Right lung (tissue), 10 donors: Measurements from ENCODE around the gene UAP1L1. TPM values are rescaled to one million over a fixed set of nuclear protein-coding genes. Genes with fewer than 3 reads are reported as not detected.
"Not testable (repeated sequence)": the region's sequence is repeated elsewhere in the genome, so short reads cannot be mapped to it uniquely, and the experiment has no call there.

Experiments used
- DNase-seq, 2 donors: peaks; one replicate each; pipeline ENCODE4 v3.0.0-alpha.2; 2013
- long read RNA-seq, 8 donors: transcript quantifications; one replicate each; lab custom pipeline, GENCODE V29; 2026
- polyA plus RNA-seq, 5 donors: library from polyadenylated mRNA; unstranded; fragments of 120-200 nt; gene quantifications; one replicate each; pipeline versions ENCODE4 v1.2.1 to v1.2.3, GENCODE V29; 2013; ENCODE audit warnings: inconsistent platforms in 1 of 5, low replicate concordance in 1 of 5; ENCODE audit not compliant: insufficient read length in 5 of 5, insufficient read depth in 1 of 5

The UAP1L1 gene, protein sequence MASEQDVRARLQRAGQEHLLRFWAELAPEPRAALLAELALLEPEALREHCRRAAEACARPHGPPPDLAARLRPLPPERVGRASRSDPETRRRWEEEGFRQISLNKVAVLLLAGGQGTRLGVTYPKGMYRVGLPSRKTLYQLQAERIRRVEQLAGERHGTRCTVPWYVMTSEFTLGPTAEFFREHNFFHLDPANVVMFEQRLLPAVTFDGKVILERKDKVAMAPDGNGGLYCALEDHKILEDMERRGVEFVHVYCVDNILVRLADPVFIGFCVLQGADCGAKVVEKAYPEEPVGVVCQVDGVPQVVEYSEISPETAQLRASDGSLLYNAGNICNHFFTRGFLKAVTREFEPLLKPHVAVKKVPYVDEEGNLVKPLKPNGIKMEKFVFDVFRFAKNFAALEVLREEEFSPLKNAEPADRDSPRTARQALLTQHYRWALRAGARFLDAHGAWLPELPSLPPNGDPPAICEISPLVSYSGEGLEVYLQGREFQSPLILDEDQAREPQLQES
- 1 to 10 TPM; 4.6 to 8.4 (median 5.6) TPM for polyA plus RNA-seq
- long read RNA-seq, donor 1 = 0 reads
- long read RNA-seq, donor 2, partial matches to known transcripts = 0 of 1 reads
- long read RNA-seq, donor 2, other reads (novel, unspliced or antisense) = 0 of 1 reads
- long read RNA-seq, donor 3 = 0 reads
- long read RNA-seq, donor 4 = 0 reads
- long read RNA-seq, donor 5, partial matches to known transcripts = 0 of 1 reads
- long read RNA-seq, donor 5, other reads (novel, unspliced or antisense) = 0 of 1 reads
- long read RNA-seq, donor 6, partial matches to known transcripts = 0 of 1 reads
- long read RNA-seq, donor 6, other reads (novel, unspliced or antisense) = 0 of 1 reads
- long read RNA-seq, donor 7, partial matches to known transcripts = 0 of 1 reads
- long read RNA-seq, donor 7, other reads (novel, unspliced or antisense) = 0 of 1 reads
- long read RNA-seq, donor 8 = 0 reads

DNA sequence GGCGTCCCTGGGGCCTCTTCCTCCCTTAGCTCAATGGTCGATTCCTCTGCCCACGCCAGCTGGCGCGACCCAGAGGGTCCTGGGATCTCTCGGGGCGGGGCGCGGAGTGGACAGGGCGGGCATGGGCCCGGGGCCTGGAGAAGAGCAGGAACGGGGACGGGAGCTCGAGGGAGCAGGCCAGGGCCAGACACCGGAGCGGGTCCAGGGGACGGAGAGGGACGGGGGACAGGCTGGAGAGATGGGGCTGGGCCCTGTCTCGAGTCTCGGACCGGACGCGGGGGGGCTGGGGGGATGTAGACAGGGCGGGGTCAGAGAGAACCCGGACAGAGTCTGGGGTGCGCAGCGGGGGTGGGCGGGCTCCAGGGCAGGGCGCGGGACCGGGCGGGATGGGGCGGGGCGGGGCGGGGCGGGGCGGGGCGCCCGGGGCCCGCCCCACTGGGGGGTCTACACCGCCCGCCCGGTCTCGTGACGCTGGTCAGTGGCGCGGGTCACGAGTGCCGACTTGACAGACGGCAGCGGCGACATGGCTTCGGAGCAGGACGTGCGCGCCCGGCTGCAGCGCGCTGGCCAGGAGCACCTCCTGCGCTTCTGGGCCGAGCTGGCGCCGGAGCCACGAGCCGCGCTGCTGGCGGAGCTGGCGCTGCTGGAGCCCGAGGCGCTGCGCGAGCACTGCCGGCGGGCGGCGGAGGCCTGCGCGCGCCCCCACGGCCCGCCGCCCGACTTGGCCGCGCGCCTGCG lies at the start of gene UAP1L1:
Gene UAP1L1, plus strand, starts transcription at position 508 of the 738 bp plus-strand sequence. Its CDS starts 16 bp downstream, at position 524.
- peak; percentile 42 to 55 for DNase-seq

DNA sequence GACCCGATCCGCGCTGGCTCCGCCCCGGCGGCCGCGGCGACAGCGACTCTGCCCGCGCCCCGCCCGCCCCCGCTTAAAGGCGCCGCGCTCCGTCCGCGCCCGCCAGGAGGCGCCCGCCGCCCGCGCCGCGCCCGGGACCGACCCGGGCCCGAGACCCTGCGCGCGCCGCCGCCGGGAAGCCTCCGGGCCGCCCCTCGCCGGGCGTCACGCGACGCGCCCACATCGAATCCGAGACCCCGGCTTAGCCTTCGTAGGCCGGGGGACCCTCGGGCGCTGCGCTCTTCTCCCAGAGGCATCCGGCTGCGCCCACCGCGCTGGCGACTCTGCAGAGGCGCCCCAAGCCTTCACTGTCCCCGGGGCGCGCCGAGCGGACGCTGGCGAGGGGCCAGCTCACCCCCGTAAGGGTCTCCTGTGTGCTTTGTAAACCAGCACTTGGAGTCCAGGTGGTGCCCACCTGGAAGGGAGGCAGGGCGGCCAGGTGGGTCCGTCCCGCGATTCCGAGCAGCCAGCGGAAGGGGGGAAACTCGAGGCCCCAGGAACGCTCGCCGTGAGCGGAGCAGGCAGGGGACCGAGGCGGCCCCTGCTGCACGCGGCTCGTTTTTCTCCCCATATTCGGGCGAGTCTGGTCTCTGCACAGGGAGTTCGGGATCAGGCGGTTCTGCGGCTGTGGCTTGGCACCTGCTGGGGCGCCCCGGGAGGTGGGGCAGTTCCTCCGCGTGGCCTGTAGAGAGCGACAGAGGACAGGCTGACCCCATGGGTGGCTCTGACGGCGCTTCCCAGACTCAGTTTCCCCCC lies 48.9 kb upstream of the UAP1L1 start:
- peak; percentile 28 to 53 for DNase-seq

DNA sequence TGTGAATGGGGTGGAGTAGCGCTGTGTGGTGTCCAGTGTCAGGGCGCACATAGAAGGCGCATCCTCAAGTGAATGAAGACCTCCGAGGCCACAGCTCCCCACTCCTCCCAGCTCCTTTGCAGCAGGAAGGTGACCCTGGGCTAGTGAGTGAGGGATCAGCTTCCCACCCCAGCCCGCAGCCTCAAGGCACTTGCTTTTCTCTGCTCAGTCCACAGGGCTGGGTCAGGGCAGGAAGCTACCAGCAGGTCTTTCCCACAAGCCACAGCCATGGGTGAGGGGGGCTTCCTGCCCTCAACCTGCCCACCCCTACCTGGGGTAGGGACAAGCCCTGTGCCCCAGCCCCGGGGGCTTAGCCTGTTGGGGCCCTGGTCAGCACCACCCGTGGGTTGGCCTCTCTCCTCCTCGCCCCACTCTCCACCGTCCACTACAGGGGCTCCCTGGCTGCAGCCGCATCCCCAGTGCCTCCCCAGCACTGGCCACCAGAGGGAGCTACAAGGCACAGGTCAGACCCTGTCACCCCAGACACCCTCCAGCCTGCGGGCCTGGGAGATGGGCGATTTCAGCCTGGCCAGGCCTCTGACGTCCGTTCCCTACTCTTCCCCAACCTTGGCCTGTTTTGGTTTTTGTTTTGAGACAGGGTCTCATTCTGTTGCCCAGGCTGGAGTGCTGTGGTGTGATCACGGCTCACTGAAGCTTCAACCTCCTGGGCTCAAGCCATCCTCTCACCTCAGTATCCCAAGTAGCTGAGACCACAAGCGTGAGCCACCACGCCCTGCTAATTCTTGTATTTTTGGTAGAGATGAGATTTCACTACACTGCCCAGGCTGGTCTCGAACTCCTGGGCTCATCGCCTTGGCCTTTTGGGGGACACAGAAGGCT lies 48.0 kb upstream of the UAP1L1 start:
- peak in 1 of 2 donors; percentile 36 for DNase-seq

DNA sequence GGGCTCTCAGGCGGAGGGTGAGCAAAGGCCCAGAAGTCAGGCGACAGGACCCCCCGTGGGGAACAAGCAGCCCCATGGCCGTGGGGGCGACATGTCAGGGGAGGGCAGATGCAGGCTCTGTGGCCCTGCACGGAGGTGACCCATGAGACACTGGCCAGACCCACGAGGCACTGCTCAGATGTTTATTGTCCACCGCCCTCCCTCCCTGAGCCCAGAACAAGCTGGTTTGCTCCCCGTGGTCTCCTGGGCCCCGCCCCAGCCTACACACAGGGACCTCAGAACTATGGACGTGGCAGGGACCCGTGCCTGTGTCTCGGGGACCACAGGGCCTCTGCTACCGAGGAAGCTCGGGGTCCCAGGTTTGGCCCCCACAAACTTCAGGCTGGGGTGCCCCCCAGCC lies 47.3 kb upstream of the UAP1L1 start:
- no peak for DNase-seq

DNA sequence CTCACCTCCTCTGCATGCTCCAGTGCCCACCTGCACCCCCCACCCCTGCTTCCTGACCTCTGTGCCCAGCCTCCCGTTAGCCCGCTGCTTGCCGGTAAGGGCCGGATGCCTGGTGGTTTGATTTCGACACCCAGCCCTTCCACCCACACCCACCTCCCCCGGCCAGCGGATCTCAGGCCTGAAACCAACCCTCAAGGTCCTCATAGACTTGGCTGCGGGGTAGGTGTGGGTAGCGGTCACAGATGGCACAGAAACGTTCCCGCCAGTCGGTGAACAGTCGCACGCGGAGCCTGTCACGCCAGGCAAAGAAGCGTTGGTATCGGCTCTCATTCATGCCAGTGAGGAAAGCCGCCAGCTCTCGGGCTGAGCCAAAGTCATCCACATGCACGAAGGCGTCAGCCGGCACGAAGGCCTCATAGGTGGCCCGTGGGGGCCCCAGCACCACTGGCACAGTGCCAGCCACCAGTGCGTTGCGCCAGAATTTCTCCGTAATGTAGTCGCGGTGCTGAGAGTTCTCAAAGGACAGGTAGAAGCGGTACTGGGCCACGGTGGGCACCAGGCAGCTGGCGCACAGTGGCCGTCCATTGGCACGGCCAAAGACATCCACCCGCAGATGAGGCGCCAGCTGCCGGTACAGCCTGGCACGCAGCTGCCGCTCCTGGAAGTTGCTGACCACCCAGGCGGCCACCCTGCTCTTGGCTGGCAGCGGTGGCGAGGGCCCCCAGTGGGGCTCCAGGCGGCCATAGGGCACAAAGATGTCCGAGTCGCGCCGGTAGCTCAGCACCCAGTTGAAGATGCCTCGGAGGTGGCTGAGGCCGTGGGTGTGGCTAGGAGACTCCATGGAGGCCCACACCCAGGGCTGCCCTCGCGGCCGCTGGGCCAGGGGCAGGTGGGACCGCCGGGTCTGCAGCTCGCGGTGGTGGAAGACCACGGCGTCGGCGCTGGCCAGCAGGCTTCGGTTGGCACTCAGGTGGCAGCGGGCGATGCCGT lies 46.5 kb upstream of the UAP1L1 start:
- no peak for DNase-seq

DNA sequence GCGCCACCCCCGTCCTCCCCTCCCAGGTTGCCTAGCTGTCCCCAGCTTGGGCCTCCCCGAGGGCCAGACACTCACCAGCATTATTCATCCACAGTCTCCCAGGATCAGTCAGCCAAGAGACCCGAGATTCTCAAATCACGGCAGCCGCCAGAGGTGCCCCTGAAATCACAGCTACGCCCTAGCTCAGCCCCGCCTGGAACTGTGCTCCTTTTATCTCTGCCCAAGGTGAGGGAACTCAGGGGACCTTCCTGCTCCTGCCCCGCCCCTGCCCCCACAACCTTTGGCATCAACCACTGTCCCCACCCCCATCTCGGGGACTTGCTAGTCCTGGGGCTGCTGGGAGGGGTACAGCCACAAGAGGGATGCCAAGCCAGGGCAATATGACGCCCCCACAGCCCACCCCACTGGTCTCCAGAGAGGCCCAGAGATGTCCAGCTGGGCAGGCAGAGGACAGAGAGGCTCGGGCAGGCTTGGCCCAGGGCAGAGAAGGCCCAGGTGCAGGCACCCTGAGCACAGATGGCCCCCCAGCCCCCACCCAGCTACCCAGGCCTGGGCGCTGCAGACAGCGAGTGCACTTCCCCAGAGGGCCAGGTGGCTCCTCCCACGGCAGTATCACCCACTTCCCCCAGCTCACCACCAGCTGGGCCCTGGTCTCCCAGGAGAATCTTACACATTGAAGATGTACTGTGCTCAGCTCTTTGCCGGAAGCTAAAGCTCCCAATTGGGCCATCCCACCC lies 45.2 kb upstream of the UAP1L1 start, which contains the start of gene FUT7:
Gene FUT7, minus strand, starts transcription at position 185 of the 737 bp plus-strand sequence. Its CDS starts 97 bp downstream, at position 88.
- no peak for DNase-seq

DNA sequence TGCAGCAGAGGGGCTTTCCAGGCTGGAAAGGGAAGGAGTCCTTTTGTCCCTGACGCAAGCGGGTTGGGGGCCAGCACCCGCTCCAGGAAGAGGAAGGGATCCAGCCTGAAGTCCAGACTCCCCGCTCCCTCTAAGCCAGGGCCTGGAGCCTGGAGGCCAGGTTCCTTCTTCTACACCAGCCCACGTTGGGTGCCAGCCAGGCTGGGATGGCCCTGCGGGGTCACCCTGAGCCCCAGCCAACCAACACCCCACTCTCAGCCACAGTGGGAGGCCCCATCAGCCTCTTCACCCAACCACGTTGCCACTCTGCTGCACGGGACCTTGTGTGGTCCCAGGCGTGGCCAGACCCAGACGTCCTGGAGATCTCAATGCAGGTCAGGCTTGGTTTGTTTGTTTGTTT lies 44.5 kb upstream of the UAP1L1 start:
- no peak for DNase-seq

DNA sequence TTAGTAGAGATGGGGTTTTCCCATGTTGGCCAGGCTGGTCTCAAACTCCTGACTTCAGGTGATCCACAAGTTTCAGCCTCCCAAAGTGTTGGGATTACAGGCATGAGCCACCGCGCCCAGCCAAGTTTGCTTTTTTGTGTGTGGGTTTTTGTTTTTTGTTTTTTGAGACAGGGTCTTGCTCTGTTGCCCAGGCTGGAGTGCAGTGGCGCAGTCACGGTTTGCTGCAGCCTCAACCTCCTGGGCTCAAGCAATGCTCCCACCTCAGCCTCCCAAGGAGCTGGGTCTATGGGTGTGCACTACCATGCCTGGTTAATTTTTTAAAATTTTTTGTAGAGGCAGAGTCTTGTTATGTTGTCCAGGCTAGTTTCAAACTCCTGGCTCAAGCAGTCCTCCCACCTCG lies 43.8 kb upstream of the UAP1L1 start:
- DNase-seq = not testable (repeated sequence)

DNA sequence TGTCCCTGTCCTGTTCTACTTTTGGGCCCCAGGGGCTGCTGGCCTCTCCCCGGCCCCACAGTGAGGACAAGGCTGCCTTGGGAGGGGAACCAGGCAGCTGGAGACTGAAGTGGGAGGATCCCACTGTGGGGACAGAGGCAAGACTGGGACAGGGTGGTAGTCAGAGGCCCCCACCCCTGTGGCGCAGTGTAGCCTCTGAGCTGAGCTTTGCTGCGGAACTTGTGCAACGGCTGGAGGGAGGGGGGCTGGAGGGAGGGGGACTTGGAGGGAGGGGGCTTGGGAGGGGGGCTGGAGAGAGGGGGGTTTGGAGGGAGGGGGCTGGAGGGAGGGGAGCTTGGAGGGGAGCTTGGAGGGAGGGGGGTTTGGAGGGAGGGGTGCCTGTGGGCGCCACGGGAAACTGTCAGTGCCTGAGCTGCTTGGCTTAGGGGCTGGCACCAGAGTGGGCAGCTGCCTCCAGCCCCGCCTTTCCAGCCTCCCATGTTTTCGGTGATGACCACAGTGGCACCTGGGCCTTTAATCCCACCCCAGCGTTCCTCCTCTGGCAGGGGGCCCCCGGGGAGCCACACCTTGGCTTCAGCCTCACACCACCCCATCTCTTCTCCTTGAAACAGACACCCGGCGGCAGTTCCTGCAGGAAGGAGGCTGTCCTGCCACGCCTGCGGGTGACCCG lies 43.1 kb upstream of the UAP1L1 start:
- no peak for DNase-seq

DNA sequence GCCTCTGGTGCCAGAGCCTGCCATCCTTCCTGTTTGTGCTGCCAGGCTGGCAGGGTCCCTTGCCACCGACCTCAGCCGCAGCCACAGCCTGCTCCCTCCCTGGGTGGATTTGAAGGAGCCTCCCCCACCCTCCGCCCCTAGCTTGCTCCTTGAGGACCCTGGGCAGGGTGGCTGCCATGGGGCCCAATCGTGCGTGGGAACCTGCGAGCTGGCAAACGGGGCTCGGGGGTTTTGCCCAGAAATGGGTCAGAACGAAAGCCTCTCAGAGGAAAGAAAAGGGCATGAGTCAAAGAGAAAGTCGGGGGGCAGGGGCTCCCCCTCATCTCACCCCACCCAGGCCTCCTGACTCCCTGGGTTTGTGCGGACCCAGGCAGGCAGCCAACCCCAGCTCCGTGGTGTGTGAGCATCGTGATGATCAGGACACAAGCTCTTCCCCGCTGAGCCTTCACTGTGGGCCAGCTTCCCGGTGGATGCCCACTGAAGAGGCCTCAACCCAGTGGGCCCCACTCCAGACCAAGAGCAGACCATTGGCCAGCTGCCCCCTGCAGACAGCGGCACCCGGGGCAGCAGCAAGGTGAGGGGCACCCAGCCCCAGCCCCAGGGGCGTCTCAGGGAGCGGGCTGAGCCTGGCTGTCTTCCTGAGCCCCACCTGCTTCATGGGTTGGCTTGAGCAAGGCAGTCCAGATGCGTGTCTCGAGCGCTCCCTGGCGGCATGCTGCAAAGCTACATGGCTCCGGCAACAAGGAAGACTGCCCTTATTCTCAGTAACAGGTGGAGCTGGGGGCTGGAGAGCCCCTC lies 42.4 kb upstream of the UAP1L1 start:
- DNase-seq = peak; percentile 72 to 81

DNA sequence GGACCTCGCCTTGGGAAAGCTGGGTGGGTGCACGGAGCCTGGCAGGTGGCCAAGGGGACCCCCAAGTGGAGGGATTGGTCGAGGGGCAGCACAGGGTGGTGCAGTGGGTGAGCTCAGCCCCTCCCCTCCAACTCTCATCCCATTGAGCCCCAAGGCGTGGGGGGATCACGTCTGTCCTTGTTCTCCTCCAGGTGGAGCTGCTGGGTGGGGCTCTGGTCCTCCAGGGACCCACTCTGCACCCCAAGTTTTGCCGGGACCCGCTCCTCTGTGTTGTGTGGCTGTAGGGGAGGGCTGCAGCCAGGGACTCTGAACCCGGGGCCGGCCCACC lies 41.8 kb upstream of the UAP1L1 start:
- no peak for DNase-seq

DNA sequence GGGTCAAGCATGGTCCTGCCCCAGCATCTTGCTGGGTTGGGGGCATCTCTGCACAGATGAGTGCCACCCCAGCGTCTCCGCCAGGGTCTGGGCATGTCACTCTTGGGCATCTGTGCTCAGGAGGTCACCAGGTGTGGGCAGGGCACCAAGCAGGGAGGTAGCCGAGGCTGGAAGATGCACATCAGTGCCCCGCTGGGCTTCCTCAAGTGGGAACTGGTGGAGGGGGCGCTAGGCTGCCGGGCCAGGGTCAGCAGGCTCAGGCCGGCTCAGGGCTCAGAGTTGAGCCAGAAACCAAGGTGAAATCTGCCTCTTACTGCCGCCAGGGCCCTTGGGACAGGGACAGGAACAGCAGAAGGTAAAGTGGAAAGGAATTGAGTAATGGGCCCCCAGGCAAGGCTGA lies 41.4 kb upstream of the UAP1L1 start:
- no peak for DNase-seq

DNA sequence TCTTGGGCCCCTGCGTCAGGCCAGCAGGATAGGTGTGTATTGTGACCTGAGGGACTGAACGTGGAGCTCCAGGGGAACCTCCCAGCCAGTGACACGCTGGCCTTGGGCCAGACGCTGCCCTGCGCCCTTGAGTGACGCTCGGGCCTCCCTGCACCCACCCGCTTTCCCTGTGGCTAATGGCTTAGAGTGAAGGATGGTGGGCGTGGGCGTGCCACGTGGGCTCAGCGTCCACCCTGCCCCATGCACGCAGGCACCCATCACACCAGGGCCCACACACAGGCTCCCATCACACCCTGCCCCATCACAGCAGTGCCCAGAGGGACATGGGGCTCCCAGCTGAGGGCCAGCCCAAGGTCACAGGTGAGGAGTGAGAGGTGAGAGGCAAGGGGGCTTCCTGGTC lies 40.3 kb upstream of the UAP1L1 start:
- no peak for DNase-seq

DNA sequence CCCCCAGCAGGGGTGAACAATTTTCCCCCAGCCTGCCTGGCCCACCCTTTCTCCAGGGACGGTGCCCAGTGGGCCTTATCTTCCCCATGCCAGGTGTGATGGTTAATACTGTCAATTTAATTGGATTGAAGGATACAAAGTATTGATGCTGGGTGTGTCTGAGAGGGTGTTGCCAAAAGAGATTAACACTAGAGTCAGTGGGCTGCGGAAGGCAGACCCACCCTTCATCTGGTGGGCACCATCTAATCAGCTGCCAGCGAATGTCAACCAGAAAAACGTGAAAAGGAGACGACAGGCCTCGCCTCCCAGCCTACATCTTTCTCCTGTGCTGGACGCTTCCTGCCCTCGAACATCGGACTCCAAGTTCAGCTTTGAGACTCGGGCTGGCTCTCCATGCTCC lies 39.8 kb upstream of the UAP1L1 start:
- DNase-seq = no peak

DNA sequence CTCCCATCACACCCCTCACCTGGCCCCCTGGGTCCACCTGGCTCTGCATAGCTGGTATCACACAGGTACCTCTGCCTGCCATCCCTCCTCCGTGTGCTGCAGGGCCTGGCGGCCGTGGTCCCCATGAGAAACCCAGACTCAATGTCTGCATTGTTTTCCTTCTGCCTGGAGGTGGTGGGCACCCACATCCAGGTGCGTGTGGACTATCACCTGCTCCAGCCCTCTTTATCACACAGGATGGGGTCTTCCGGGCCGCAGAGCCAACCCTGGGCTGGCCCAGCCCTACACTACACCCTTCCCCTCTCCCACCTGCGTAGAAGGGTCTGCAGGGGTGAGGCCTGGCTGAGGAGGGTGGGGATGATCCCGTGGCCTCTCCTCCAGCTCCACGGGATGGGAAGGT lies 38.4 kb upstream of the UAP1L1 start:
- DNase-seq = no peak

DNA sequence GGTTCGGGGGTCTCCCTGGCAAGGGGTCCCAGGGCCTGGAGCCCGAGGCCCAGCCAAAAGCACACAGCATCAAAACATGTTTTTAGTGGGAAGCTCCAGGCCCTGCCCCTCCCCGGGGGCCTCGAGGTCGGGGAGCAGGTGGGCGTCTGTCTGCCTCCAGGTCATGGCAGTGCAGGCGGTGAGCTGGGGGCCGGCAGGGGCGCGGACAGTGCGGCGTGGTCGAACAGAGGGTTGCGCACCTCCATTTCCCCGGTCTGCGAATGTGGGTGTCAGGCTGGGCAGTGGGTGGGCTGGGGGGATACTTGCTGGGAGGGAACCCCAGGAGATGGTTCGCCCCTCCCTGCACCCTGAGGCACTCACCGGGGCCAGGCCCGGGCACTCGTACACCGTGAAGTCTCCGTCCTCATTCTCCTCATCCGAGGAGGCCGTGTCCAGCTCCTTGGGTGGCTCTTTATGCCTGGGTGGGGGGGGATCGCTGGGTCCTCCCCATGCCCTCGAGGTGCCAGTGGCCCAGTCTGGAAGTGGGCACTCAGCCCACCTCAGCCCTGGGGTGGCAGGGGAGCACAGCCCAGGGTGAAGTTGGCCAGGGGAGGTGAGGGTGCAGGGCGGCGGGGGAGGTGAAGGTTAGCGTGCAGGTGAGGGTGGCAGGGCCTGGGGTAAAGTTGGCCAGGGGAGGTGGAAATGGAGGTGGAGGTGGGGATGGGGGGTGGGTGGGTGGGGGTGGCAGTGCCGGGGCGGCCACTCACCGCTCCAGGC lies 37.5 kb upstream of the UAP1L1 start:
- no peak for DNase-seq
